ENCODE data around the gene RPL10A.

The RPL10A gene

DNA sequence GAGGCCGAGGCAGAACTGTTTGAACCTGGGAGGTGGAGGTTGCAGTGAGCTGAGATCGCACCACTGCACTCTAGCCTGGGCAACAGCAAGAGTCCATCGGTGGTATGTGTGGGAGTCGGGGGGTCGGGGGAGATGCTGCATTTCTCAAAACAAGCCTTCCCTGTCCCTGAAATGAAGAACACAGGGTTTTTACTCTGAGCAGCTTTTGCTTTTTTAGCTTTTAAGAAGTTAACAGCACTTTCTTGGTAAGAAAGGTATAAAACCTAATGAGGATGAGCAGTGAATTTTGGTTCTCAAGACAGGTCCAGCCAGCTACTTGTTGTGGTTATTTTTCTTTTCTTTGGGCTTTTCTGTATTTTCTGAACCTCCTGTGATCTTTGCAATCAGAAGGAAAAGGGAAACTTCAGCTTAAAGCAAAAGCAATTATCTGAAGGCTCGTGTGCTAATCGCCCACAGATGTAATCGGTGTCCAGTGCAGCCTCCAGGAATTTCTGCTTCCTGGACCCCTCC is 3.7 kb downstream of the RPL10A start:
- H3K4me3 ChIP-seq (ENCODE audit: low read depth, low read length), result no peak overlapping the region
- TF ChIP-seq, protein P1, sequence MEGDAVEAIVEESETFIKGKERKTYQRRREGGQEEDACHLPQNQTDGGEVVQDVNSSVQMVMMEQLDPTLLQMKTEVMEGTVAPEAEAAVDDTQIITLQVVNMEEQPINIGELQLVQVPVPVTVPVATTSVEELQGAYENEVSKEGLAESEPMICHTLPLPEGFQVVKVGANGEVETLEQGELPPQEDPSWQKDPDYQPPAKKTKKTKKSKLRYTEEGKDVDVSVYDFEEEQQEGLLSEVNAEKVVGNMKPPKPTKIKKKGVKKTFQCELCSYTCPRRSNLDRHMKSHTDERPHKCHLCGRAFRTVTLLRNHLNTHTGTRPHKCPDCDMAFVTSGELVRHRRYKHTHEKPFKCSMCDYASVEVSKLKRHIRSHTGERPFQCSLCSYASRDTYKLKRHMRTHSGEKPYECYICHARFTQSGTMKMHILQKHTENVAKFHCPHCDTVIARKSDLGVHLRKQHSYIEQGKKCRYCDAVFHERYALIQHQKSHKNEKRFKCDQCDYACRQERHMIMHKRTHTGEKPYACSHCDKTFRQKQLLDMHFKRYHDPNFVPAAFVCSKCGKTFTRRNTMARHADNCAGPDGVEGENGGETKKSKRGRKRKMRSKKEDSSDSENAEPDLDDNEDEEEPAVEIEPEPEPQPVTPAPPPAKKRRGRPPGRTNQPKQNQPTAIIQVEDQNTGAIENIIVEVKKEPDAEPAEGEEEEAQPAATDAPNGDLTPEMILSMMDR (IDR thresholded peaks at IDR 0.05; ENCODE audit: borderline replicate concordance, insufficient read depth, low read depth, low read length), result no peak

DNA sequence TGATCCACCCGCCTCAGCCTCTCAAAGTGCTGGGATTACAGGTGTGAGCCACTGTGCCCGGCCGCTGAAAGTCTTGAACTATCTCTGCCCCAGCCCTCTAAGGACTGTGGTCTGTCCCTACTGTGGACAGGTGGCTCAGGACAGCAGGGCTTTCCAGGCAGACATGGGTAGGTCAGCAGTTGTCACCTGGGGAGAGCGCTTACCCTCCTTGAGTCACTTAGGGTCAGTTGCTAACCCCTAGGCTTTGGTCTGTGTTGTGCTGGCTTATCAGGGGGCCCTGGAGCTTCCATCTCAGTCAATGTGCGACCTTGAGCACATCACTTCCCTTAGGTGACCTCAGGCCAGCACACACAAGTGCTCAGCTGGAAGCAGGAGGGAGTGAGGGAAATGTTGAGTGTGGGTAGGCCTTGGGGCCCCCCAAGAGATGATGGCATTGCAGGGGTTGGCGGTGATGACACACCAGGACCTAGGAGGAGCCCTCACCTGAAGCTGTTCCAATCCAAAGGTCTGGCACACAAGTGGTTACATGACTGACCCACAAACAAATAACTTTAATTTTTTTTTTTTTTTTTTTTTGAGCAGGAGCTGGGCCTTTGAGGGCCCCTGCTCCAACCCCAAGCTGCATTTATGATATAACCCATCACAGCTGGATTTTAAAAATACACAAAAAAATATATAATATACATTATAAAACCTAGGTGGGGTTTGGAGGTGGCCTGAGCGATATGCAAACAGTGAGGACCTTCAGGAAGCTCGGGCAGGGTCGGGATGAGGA is 5.1 kb downstream of the RPL10A start:
- H3K4me3 ChIP-seq (ENCODE audit: low read depth, low read length), result no peak overlapping the region
- TF ChIP-seq, protein P1 (IDR thresholded peaks at IDR 0.05; ENCODE audit: borderline replicate concordance, insufficient read depth, low read depth, low read length), result no peak

DNA sequence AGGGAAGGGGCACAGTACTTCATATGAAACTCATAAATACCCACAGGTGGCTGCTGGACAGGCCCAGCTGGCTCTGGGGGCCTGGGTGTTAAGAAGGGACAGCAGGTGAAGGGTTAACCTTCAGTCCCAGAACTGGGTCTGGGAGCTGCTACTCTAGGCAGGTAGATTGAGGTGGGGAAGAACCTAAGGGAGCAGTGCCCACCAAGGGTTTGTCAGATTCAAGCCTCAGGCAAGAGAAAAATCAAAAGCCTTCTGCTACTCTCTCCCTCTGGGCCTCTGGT is 5.6 kb downstream of the RPL10A start:
- H3K4me3 ChIP-seq (ENCODE audit: low read depth, low read length), result no peak overlapping the region
- TF ChIP-seq, protein P1 (IDR thresholded peaks at IDR 0.05; ENCODE audit: borderline replicate concordance, insufficient read depth, low read depth, low read length), result no peak

DNA sequence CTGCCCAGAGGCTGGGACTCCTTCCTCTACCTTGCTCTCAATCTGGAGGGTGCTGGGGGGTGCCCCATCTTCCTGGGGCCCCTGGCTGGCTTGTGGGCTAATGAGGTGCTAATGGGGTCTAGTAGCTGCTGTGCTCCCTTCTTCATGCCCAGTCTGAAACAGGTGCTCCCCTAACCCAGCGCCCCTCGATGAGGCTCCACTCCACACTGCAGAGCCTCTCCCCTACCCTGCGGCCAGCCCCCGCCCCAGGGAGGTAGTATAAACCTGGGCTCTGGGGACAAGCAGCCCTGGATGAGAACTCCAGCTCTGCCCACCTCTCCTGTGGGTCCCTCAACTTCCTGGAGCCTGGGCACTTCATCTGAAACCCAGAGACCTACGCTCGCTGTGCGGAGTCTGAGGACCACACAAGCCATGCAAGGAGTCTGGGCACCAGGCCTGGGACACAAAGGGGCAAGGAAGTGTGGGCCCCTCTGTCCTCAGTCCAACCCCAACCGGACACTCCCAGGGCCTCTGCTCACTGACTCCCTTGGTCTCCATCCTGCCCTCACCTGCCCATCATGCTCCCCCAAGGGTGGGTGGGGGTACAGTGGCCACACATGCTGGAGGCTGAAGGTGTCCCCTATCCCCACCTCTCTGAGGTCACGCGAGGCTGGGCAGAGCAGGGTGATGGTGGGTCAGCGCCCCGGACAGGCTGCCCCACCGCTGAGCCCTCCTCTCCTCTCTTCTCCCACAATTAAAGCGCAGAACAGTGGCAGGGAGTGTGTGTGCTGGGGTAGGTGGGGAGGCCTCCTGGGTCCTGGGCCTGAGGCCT is 6.1 kb downstream of the RPL10A start:
- TF ChIP-seq, protein P1 (IDR thresholded peaks at IDR 0.05; ENCODE audit: borderline replicate concordance, insufficient read depth, low read depth, low read length), result no peak
- no peak overlapping the region for H3K4me3 ChIP-seq (ENCODE audit: low read depth, low read length)

DNA sequence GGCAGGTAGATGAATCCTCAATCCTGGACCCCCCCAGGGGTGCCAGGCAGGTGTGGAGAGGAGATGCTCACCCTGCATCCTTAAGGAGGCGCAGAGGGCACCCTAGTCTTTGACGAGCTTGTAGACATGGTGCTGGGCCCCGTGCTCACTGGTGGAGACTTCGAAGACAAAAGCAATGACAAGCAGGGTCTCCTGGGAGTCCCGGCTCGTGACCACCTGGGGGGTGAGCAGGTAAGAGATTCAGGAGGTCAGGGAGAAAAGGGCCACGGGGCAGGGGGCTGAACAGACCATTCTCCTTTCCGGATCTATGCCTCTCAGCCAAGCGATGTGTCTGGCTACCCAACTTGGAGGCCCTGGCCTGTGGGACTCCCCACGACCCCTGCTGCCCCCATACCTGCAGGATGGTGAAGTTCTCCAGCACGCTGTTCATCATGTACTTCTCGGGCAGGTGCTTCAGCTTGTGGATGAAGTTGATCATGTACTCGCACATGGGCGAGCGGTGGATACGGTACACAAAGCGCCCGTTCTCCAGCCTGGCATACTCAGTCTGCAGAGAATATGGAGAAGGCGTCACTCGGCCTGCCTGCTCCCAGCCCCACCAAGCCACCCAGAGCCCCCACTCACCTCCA is 6.9 kb downstream of the RPL10A start:
- TF ChIP-seq, protein P1 (IDR thresholded peaks at IDR 0.05; ENCODE audit: borderline replicate concordance, insufficient read depth, low read depth, low read length), result no peak
- no peak overlapping the region for H3K4me3 ChIP-seq (ENCODE audit: low read depth, low read length)

DNA sequence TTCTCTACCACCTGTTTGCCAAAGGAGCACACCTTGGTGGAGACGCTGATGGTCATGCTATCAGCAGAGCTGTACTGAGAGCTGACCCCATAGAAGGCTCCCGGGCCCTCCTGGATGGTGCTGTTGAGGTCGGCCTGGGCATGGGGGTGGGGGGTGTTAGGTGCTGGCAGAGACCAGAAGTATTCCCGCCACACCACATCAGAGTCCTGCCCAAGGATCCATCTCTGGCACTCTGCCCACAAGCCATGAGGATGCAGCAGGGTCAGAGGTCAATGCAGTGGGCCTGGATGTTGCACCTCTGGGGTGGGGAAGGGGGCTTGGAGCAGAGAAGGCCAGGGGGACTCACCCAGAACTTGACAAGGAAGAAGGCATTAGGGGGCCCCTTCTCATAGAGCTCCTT is 7.4 kb downstream of the RPL10A start:
- TF ChIP-seq, protein P1 (IDR thresholded peaks at IDR 0.05; ENCODE audit: borderline replicate concordance, insufficient read depth, low read depth, low read length), result no peak
- H3K4me3 ChIP-seq (ENCODE audit: low read depth, low read length), result no peak overlapping the region
